Activated CD4-positive, alpha-beta memory T cell treated with anti-CD3 and anti-CD28 coated beads for 36 hours (primary cell): ENCODE measurements around the gene CDYL. TPM values are rescaled to one million over a fixed set of nuclear protein-coding genes. Genes with fewer than 3 reads are reported as not detected.

Experiments used
- CTCF ChIA-PET: fragments of 350-600 bp; sonication (Branson Sonifier 250); formaldehyde crosslinking; loops from one replicate; lab custom pipeline; 2021; ENCODE audit warnings: antibody characterized with exemption, inconsistent platforms; lab: Charles Lee
- POLR2A ChIA-PET: fragments of 350-600 bp; sonication (Branson Sonifier 250); formaldehyde crosslinking; loops from one replicate; lab custom pipeline; 2021; ENCODE audit warnings: antibody characterized with exemption; lab: Charles Lee
- DNase-seq: peaks from one replicate; pipeline ENCODE4 v3.0.0-alpha.2; 2020
- H3K27ac Mint-ChIP-seq: one replicate; pipeline ENCODE4 v1.8.0; 2021; ENCODE audit warnings: mixed read lengths
- H3K27me3 Mint-ChIP-seq: one replicate; pipeline ENCODE4 v1.8.0; 2021; ENCODE audit warnings: mixed read lengths
- H3K36me3 Mint-ChIP-seq: one replicate; pipeline ENCODE4 v1.8.0; 2021; ENCODE audit warnings: mixed read lengths
- H3K4me1 Mint-ChIP-seq: one replicate; pipeline ENCODE4 v1.8.0; 2021; ENCODE audit warnings: low read depth, mixed read lengths
- H3K4me3 Mint-ChIP-seq: one replicate; pipeline ENCODE4 v1.8.0; 2021; ENCODE audit warnings: mild to moderate bottlenecking, mixed read lengths
- H3K9me3 Mint-ChIP-seq: one replicate; pipeline ENCODE4 v1.8.0; 2021; ENCODE audit warnings: mixed read lengths
- intact Hi-C: fragments of 100-400 bp; cut with micrococcal nuclease; formaldehyde crosslinking; loops from one replicate; pipeline ENCODE4 v1.15.1; 2023
- total RNA-seq, 2 experiments: library from RNA; stranded (reverse); gene quantifications; one replicate each; pipeline ENCODE4 v1.2.3, GENCODE V29; 2021

Gene CDYL
- total RNA-seq, 2 experiments from 2014 or later, result 22.4 to 24.4 TPM

DNA sequence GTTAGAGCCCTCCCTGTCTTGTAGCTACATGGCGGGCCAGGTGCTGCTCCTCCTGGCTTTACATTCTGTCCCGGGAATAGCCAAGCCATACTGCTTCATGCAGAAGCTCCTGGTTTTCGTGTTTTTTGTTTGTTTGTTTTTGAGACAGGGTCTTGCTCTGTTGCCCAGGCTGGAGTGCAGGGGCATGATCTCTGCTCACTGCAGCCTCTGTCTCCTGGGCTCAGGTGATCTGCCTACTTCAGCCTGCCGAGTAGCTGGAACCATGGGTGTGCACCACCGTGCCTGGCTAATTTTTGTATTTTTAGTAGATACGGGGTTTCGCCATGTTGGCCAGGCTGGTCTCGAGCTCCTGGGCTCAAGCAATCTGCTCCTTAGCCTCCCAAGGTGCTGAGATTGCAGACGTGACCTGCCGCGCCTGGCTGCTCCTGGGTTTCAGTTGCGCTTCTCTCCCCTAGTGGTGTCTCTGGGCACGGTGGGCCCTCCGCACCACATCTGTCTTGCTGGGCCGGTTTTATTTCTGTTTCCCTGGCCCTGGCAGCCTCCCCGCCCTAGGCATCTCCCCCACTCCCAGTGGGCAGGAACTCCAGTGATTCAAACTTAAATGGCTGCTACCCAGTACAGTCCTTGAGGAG is 12.9 kb downstream of the CDYL start:
- POLR2A ChIA-PET, result interaction anchor here (2.2 kb wide), 1 partner anchor 12 kb away, joined by 13 read pairs; the partner anchor contains the start of gene CDYL
- no peak for DNase-seq
- intact Hi-C loops, result no loop called here
- CTCF ChIA-PET, result interaction anchor here (1.3 kb wide), 1 partner anchor 11 kb away, joined by 5 read pairs; no protein-coding TSS in a partner anchor
- Mint-ChIP-seq H3K9me3 (no peaks in the 10 kb centered on the region), H3K36me3 (peaks cover 7% of the 10 kb centered on the region), H3K27ac (no peak overlapping the region), H3K4me3 (no peak overlapping the region), H3K27me3 (no peaks in the 10 kb centered on the region), H3K4me1 (peaks cover 55% of the 10 kb centered on the region)

DNA sequence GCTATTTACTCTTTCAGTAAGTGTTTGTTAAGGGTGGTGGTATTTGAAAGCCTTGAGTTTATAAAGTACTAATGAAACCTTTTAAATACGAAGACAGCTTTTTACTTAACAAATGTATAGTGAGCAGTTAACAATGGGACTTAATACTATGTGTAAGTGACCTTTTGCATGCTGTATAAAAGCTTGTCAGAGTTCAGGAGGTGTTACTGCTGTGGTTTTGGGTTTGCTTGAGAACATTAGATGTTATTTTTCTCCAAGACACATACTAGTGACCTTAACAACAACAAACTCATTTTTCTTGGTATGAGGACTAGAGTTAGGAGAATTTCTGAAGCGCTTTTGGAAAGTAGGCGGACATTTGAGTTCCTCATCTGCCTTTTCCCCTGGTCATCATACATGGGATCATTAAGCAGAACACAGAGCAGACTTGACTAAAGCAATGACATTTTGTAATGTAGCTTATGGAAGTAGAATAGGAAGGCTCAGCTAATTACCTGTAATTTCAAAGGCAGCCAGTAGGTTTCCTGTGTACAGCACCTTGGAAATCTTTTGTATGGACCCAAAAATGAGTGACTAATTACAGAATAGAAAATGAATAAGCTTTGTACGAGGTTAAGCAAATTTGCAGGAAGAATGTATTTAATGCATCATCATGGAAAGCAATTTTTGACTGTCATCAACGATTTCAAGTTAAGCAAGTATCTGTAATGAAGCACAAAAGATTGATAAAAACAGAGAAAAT is 14.1 kb downstream of the CDYL start:
- DNase-seq, result no peak
- ChIA-PET CTCF (interaction anchor here (0.6 to 1.5 kb wide), 13 partner anchors 9 to 915 kb away, joined by 3 to 8 read pairs (median 4); no protein-coding TSS in a partner anchor), POLR2A (interaction anchor here (0.6 to 2.2 kb wide), 4 partner anchors 11 to 152 kb away, joined by 3 to 13 read pairs (median 4); partner anchors contain the start of gene CDYL)
- intact Hi-C loops, result loop anchor here (1.0 to 2.0 kb wide), 2 partner anchors 12 to 20 kb away; no protein-coding TSS in a partner anchor
- Mint-ChIP-seq H3K4me1 (peaks cover 50% of the 10 kb centered on the region), H3K27ac (no peak overlapping the region), H3K9me3 (no peaks in the 10 kb centered on the region), H3K4me3 (no peak overlapping the region), H3K27me3 (no peaks in the 10 kb centered on the region), H3K36me3 (peaks cover 7% of the 10 kb centered on the region)

DNA sequence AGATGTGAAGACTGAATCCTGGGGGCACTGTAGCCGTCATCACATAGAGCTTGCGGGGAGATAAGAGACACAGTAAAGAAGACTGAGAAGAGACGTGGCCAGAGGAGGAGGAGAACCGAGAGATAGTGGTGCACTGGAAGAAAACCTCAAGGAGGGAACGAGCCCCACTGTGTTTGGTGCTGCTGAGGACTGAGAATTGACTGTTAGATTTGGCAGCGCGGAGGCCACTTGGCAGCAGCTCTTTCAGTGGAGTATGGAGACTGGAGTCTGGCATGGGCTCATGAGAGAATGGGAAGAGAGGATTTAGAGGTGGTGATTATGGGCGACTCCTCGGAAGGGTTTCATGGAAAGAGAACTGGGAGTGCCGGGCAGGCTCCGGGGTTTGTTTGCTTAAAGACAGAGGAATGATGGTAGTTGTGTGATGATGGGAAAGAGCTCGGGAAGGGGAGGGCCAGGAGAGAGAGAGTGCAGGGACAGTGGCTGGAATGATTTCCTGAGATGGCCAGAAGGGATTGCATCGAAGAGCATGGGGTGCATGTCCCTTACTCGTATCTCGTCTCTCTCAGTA is 18.0 kb downstream of the CDYL start:
- Mint-ChIP-seq H3K36me3 (peaks cover 4% of the 10 kb centered on the region), H3K27me3 (no peaks in the 10 kb centered on the region), H3K4me1 (peaks cover 42% of the 10 kb centered on the region), H3K27ac (no peak overlapping the region), H3K4me3 (no peak overlapping the region), H3K9me3 (peaks cover 2% of the 10 kb centered on the region)
- ChIA-PET CTCF (no interaction called here), POLR2A (no interaction called here)
- DNase-seq, result no peak
- intact Hi-C loops, result no loop called here

DNA sequence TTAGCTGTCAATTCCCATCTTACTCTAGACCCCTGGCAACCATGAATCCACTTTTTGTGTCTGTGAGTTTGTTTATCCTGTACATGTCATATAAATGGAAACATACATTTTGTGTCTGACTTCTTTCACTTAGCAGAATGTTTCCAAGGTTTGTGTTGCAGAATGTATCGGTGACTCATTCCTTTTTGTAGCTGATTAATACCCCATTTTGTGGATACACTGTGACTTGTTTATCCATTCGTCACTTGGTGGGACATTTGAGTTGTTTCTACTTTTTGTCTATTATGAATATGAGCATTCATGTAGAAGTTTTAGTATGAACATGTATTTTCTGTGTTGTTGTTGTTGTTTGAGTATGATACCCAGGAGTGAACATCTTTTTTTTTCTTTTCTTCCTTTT is 21.4 kb downstream of the CDYL start:
- Mint-ChIP-seq H3K36me3 (peaks cover 2% of the 10 kb centered on the region), H3K9me3 (peaks cover 12% of the 10 kb centered on the region), H3K4me1 (peaks cover 40% of the 10 kb centered on the region), H3K27me3 (no peaks in the 10 kb centered on the region), H3K27ac (no peak overlapping the region), H3K4me3 (no peak overlapping the region)
- CTCF ChIA-PET, result no interaction called here
- no peak for DNase-seq
- intact Hi-C loops, result loop anchor here (1.0 to 2.0 kb wide), 2 partner anchors 19 to 145 kb away; no protein-coding TSS in a partner anchor
- POLR2A ChIA-PET, result interaction anchor here (0.8 kb wide), 1 partner anchor 145 kb away, joined by 3 read pairs; no protein-coding TSS in a partner anchor

DNA sequence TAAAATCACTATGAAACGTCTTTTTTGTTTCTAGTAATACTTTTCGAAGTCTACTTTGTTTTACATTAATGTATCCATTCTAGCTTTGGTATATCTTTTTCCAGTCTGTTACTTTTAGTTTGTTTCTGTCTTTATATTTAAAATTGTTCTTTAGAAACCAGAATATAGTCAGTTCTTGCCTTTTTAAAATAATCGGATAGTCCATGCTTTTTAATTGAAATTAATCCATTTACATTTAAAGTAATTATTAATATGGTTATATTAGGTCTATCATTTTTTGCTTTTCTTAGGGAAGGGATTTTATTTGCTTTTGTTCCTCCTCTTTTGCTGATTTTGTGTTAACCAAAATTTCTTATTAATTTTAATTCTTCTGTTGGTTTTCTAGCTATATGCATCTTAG is 23.7 kb downstream of the CDYL start:
- Mint-ChIP-seq H3K4me1 (peaks cover 60% of the 10 kb centered on the region), H3K9me3 (peaks cover 12% of the 10 kb centered on the region), H3K4me3 (no peak overlapping the region), H3K27ac (no peak overlapping the region), H3K27me3 (no peaks in the 10 kb centered on the region), H3K36me3 (peaks cover 2% of the 10 kb centered on the region)
- intact Hi-C loops, result loop anchor here (10.0 kb wide), 1 partner anchor 165 kb away; no protein-coding TSS in a partner anchor
- ChIA-PET POLR2A (no interaction called here), CTCF (no interaction called here)
- DNase-seq, result no peak

DNA sequence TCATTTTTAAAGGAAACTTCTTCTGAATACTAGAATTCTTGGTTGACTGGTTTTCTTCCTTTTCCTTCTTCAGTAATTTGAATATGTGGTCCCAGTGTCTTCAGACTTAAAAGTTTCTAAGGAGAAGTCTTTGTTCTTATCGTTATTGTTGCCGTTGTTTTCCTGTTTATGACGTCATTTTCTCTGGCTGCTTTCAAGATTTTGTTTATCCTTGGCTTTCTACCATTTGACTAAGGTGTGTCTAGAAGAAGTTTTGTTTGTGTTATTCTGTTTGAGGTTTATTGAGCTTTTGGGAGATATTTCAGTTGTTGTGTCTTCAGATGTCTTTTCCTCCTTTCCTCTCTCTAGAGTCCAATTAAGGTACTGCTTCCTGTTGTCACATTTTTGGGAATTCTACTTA is 24.5 kb downstream of the CDYL start:
- Mint-ChIP-seq H3K27ac (no peak overlapping the region), H3K4me3 (no peak overlapping the region), H3K36me3 (peaks cover 2% of the 10 kb centered on the region), H3K9me3 (peaks cover 12% of the 10 kb centered on the region), H3K27me3 (no peaks in the 10 kb centered on the region), H3K4me1 (peaks cover 66% of the 10 kb centered on the region)
- ChIA-PET CTCF (no interaction called here), POLR2A (no interaction called here)
- intact Hi-C loops, result loop anchor here (10.0 kb wide), 1 partner anchor 166 kb away; no protein-coding TSS in a partner anchor
- no peak for DNase-seq

DNA sequence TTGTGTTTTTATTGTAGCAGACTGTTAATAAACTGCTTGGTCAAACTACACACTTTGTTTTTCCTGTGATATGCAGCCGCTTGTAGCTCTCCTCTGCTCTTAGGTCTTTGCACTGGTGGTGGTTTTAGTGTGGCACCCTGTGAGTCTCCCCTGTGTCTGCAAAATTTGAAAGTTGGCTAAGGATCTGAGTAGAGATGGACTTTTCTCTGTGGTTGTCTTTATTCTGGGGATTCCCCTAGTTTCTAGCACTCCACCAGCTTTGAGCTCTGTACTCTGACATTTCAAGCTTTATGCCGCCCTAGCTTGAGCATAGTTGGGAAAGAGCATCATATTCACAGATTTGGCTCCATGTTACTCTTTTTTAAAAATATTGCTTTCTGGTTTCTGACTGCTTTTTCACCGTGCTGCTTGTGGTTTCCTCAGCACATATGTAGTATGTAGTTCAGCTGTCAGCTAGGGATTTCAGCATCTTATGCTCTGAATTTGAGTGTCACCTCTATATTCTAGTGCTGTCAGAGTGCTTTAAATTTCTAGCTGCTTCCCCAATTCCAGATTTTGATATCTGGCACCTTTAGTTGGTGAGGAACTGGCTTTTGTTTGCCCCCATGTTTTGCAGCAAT is 25.4 kb downstream of the CDYL start:
- intact Hi-C loops, result loop anchor here (10.0 kb wide), 1 partner anchor 167 kb away; no protein-coding TSS in a partner anchor
- peak; percentile 25 for DNase-seq
- Mint-ChIP-seq H3K27me3 (no peaks in the 10 kb centered on the region), H3K27ac (no peak overlapping the region), H3K36me3 (peaks cover 2% of the 10 kb centered on the region), H3K4me1 (peaks cover 75% of the 10 kb centered on the region), H3K9me3 (peaks cover 12% of the 10 kb centered on the region), H3K4me3 (no peak overlapping the region)
- CTCF ChIA-PET, result interaction anchor here (0.8 to 1.2 kb wide), 6 partner anchors 10 to 592 kb away, joined by 3 to 4 read pairs (median 4); no protein-coding TSS in a partner anchor
- POLR2A ChIA-PET, result interaction anchor here (0.9 to 1.3 kb wide), 4 partner anchors 11 to 140 kb away, joined by 3 to 4 read pairs (median 3); no protein-coding TSS in a partner anchor

DNA sequence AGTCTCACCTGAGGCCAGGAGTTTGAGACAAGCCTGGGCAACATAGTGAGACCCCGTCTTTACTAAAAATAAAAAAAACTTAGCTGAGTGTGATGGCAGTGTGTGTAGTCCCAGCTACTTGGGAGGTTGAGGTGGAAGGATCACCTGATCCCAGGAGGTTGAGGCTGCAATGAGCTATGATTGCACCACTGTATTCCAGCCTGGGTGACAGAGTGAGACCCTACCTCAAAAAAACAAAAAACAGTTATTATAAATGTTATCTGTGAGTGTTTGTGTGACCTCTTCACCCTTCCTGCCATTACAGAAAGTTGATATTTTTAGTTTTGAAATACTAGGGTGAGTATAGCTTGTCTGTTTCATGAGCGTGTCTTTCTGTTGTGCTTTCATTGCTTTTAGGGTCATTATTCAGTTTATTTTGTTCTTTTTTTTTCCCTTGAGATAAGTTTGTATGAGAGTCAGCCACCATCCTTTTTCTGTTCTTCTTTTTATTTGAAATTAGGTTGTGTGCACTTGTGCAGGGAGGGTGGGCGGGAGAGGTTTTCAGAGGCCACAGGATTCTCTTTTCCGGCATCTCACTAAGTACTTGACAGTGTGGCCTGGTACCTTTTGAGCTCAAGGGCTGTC is 26.2 kb downstream of the CDYL start:
- no peaks in the 10 kb centered on the region for H3K27me3 Mint-ChIP-seq
- no peak overlapping the region for H3K4me3 Mint-ChIP-seq
- H3K27ac Mint-ChIP-seq, result no peak overlapping the region
- H3K36me3 Mint-ChIP-seq, result peaks cover 2% of the 10 kb centered on the region
- peaks cover 12% of the 10 kb centered on the region for H3K9me3 Mint-ChIP-seq
- peaks cover 77% of the 10 kb centered on the region for H3K4me1 Mint-ChIP-seq
- intact Hi-C loops, result loop anchor here (10.0 kb wide), 1 partner anchor 168 kb away; no protein-coding TSS in a partner anchor
- DNase-seq, result no peak
- CTCF ChIA-PET, result interaction anchor here (0.8 to 2.6 kb wide), 5 partner anchors 9 to 593 kb away, joined by 3 to 8 read pairs (median 3); no protein-coding TSS in a partner anchor
- POLR2A ChIA-PET, result interaction anchor here (0.9 to 1.3 kb wide), 4 partner anchors 12 to 140 kb away, joined by 3 to 4 read pairs (median 3); no protein-coding TSS in a partner anchor

DNA sequence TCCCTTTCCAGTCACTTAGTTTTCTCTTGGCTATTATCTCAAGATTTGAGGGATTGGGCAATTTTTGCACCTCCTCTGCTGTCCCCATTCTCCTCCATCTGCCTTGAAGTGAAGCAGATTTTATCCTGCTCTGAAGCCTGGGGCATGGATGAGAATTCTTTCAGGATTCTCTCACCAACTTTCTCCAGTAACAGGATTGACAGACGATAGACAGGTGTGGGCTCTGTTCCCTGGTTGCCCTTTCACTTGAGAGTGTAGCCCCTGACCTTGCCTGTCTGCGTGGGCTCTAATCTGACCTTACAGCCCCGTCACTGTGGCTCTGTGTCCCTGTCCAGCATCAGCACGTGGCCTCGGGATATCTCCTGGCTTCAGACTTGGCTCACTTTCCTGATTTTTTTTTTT is 27.1 kb downstream of the CDYL start:
- Mint-ChIP-seq H3K27ac (no peak overlapping the region), H3K36me3 (peaks cover 2% of the 10 kb centered on the region), H3K4me1 (peaks cover 73% of the 10 kb centered on the region), H3K4me3 (no peak overlapping the region), H3K27me3 (no peaks in the 10 kb centered on the region), H3K9me3 (peaks cover 15% of the 10 kb centered on the region)
- CTCF ChIA-PET, result interaction anchor here (0.6 to 2.6 kb wide), 2 partner anchors 13 to 65 kb away, joined by 3 to 8 read pairs; no protein-coding TSS in a partner anchor
- DNase-seq, result no peak
- POLR2A ChIA-PET, result no interaction called here
- intact Hi-C loops, result loop anchor here (10.0 kb wide), 1 partner anchor 169 kb away; no protein-coding TSS in a partner anchor

DNA sequence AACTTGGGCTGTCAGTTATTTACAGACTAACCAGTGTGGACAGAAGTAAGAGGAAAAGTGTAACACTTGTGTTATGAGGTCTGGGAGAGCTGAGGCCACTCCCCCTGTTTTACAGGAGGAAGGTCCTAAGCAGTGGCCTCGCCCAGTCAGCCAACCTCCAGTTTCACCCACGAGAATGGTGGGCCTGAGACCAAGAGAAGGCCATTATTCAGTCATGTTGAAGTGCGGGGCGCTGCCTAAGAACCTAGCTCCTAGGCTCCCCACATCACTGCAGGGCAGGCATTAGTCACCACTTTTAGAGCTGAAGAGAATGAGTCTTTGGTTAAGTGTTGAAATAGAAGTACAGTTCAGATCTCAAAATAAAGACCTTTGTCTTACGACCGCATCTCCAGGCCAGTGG is 27.9 kb downstream of the CDYL start:
- ChIA-PET CTCF (interaction anchor here (2.6 kb wide), 1 partner anchor 14 kb away, joined by 8 read pairs; no protein-coding TSS in a partner anchor), POLR2A (interaction anchor here (0.6 kb wide), 1 partner anchor 46 kb away, joined by 3 read pairs; no protein-coding TSS in a partner anchor)
- DNase-seq, result peak; percentile 25
- intact Hi-C loops, result loop anchor here (10.0 kb wide), 1 partner anchor 169 kb away; no protein-coding TSS in a partner anchor
- Mint-ChIP-seq H3K27ac (no peak overlapping the region), H3K9me3 (peaks cover 19% of the 10 kb centered on the region), H3K4me3 (no peak overlapping the region), H3K4me1 (peaks cover 74% of the 10 kb centered on the region), H3K27me3 (no peaks in the 10 kb centered on the region), H3K36me3 (peaks cover 7% of the 10 kb centered on the region)
